Epithelial cell of proximal tubule (primary cell): ENCODE measurements around the gene GFOD2. TPM values are rescaled to one million over a fixed set of nuclear protein-coding genes. Genes with fewer than 3 reads are reported as not detected.

Source experiments
- DNase-seq: peaks from one replicate; pipeline ENCODE4 v3.0.0-alpha.2; 2011; ENCODE audit warnings: low read depth
- H3K4me3 ChIP-seq: 2 replicates; pipeline ENCODE4 v1.5.1; 2011; ENCODE audit warnings: low read depth, mild to moderate bottlenecking, low read length
- total RNA-seq: library from RNA; depleted of rRNA; stranded (reverse); fragments of >200 nt; gene quantifications from 2 replicates; pipeline ENCODE4 v1.2.3, GENCODE V29; 2015
- TF ChIP-seq, protein P1 (sequence below): conservative IDR thresholded peaks from 2 replicates; pipeline ENCODE4 v1.5.1; 2012; ENCODE audit warnings: low read depth, mild to moderate bottlenecking, low read length

The GFOD2 gene
- total RNA-seq, 1 donor from 2014 or later = 16.1 TPM

DNA sequence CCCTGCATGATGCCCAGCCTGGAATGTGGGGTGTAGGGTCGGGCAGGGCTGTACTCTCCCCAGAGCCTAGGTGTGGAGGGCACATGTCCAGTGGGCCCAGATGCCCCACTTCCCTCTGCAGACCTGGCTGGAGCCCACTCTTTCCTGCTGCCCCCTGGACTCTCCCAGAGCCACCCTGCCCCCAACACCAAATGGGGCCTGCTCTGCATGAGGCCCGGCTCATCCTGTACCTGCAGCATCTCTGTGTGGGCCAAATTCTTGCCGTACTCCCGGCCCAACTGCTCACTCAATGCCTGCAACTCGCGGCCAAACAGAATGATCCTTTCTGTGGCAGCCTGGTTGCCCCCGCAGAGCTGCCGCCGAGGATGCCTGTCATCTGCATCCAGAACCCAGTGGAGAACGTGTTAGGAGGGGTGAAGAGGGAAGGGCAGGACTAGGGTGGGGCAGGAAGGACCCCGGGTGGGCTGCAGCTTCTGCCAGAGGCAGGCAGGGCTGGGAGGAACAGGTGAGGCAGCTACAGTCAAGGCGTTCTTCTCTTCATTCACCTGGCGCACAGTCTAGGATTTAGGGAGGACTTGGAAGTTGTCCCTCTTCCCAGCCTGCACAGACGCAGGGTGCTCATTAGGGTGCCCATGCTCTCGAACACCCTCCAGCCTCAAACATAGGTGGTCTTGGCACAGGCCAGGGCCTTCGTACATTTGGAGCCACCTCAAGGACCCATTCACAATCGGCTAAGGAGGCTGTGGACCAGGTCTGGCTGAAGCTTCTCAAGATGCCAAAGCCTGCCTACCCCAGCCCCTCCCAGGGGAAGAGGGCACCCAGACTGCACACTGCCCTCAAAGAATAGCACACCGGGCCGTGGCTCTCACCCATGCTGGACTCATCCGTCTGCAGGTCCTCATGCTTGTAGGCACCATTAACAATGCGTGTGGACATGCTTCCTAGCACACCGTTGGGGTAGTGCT lies 8.7 kb upstream of the GFOD2 start:
- no peak for DNase-seq

DNA sequence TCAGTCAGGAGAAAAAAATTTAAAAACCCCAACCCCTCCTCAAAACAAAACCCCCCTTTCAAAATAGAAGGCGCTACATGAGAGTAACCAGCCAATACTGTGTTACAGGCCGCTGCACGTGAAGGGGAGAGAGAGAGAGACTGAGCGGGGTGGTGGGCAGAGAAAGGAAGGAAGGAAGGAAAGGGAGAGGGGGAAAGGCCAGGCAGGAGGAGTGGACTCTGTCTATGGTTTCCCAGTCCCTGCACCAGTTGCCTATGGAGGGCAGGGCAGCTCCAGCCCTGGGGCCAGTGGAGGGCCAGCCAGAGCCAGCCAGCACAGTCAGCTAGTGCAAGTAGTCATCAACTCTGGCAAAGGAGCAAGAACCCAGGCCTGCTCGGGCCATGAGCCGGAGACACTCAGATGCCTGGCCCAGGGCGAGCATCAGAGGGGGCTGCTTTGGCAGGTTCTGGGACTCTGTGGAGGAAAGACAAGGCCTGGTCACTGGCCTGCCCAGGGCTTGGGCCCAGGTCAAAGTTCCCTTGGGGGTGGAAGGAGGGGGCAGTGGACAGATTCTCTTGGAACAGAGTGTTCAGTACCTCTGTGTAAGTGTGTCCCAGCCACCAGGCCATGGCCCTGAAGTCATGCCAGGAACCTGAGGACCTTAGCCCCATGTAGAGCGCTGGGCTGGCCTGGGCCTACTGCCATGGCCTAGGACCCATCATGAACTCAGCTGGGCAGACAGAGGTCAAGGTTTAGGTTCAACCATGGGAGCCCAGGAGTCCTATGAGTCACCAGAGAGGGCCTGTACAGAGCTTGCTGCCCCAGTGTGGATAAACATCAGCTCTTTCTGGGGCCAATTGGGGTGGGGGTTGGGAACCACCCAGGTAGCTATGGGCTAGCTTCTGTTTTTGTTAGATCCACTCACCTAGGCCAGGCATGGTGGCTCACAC lies 7.3 kb upstream of the GFOD2 start:
- TF ChIP-seq, protein P1, sequence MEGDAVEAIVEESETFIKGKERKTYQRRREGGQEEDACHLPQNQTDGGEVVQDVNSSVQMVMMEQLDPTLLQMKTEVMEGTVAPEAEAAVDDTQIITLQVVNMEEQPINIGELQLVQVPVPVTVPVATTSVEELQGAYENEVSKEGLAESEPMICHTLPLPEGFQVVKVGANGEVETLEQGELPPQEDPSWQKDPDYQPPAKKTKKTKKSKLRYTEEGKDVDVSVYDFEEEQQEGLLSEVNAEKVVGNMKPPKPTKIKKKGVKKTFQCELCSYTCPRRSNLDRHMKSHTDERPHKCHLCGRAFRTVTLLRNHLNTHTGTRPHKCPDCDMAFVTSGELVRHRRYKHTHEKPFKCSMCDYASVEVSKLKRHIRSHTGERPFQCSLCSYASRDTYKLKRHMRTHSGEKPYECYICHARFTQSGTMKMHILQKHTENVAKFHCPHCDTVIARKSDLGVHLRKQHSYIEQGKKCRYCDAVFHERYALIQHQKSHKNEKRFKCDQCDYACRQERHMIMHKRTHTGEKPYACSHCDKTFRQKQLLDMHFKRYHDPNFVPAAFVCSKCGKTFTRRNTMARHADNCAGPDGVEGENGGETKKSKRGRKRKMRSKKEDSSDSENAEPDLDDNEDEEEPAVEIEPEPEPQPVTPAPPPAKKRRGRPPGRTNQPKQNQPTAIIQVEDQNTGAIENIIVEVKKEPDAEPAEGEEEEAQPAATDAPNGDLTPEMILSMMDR = no peak
- DNase-seq = no peak

More for the DNA sequence above, 8.7 kb upstream of the GFOD2 start:
- H3K4me3 ChIP-seq = no peak overlapping the region
- TF ChIP-seq, protein P1 = no peak

GRCh38 chr16:67723911-67724305 lies 4.8 kb upstream of the GFOD2 start:
- TF ChIP-seq, protein P1 = no peak
- DNase-seq = no peak
- no peak overlapping the region for H3K4me3 ChIP-seq

More for the DNA sequence above, 7.3 kb upstream of the GFOD2 start:
- H3K4me3 ChIP-seq = no peak overlapping the region

DNA sequence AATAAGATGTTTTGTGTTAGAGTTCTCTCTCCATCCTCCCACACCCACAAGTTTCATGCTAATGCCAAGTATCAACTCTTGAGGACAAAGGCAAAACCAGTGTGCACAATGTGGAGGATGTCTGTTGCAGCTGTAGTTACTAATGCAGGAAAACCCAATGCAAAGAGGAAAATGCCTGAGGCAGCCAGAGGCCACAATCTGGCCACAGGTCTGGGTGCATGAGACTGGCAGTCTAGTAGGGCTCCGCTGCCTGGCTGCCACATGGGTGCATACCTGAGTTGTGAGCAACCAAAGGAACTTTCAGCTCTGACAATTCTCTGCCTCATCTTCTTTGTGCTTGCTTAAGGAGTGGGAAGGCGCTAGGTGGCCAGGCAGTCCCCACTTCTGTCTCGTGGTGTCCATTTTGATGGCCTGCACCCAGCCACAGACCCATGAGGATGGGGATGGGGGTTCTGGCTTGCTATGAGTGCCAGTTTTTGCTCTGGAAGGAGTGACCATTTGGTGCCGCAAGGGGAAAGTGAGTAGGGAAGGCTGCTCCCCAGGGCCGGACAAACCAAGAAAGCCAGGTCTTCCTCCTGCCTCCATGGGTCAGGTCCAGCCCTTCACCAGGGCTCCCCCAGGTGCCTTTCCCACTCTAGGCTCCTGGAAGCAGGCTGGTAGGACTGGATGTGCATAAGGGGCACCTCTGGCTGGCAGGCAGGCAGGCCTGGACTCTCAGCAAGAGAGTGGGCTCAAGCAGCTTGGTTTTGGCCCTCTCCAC lies 4.2 kb upstream of the GFOD2 start:
- H3K4me3 ChIP-seq = no peak overlapping the region
- DNase-seq = peak; percentile 27
- TF ChIP-seq, protein P1 = no peak

- H3K4me3 ChIP-seq = peak overlapping the region; percentile 98
- TF ChIP-seq, protein P1 = no peak
- no peak for DNase-seq
Observed at GRCh38 chr16:67720236-67720635, 1.1 kb upstream of the GFOD2 start.

GRCh38 chr16:67719778-67720144 lies 645 bp upstream of the GFOD2 start:
- peak overlapping the region; percentile 98 for H3K4me3 ChIP-seq
- TF ChIP-seq, protein P1 = no peak
- DNase-seq = no peak
